GM12878 (cell line): Measurements from ENCODE around the gene CACNA1D. TPM values are rescaled to one million over a fixed set of nuclear protein-coding genes. Genes with fewer than 3 reads are reported as not detected.

ENCODE experiments used
- ATAC-seq: fragments of 200-7000 bp; cut with Tn5 transposase; 3 replicates; pipeline ENCODE4 v1.9.1; 2020; ENCODE audit warnings: mild to moderate bottlenecking, moderate library complexity
- BruUV-seq: library from RNA; stranded (reverse); fragments of 400-500 nt; replicated peaks from 2 replicates; lab custom pipeline; 2021; lab: Mats Ljungman, UMichigan
- CTCF ChIA-PET: fragments of 300-600 bp; sonication (Branson Sonifier 250); formaldehyde crosslinking; extraction: SDS; loops from one replicate; lab custom pipeline; 2021; ENCODE audit warnings: inconsistent platforms; lab: Yijun Ruan, JAX
- POLR2A ChIA-PET: fragments of 350-600 bp; formaldehyde crosslinking; extraction: SDS; loops from one replicate; lab custom pipeline; 2021; ENCODE audit warnings: inconsistent platforms; lab: Charles Lee
- RAD21 ChIA-PET: fragments of 300-600 bp; sonication (Branson Sonifier 250); formaldehyde crosslinking; loops from one replicate; lab custom pipeline; 2023; ENCODE audit warnings: antibody characterized with exemption; ENCODE audit not compliant: unreplicated experiment; lab: Charles Lee
- SMC1A ChIA-PET: fragments of 300-600 bp; sonication (Branson Sonifier 250); formaldehyde crosslinking; loops from one replicate; lab custom pipeline; 2023; ENCODE audit not compliant: unreplicated experiment, uncharacterized antibody; lab: Charles Lee
- DNase-seq: peaks from one replicate; pipeline ENCODE4 v3.0.0-alpha.2; 2011; ENCODE audit warnings: low read depth, low spot score
- FAIRE-seq: peaks from 3 replicates; lab custom pipeline; 2011; peaks lifted over from hg19 to GRCh38; lab: Jason Lieb, UNC
- H2AFZ ChIP-seq: 2 replicates; pipeline ENCODE4 v1.6.0; 2011; ENCODE audit warnings: low read depth, low read length, control low read depth; ENCODE audit not compliant: control insufficient read depth
- H3K27ac ChIP-seq: 2 replicates; pipeline ENCODE4 v1.5.1; 2011; ENCODE audit warnings: control low read depth; ENCODE audit not compliant: control insufficient read depth, insufficient read depth
- H3K27me3 ChIP-seq, 2 experiments: replicated peaks in 1 of 2; 2 replicates each; pipeline versions ENCODE4 v1.6.0 to v1.6.1; 2011; ENCODE audit warnings: low read length in 1 of 2; ENCODE audit not compliant: control insufficient read depth in 2 of 2, insufficient read depth in 2 of 2
- H3K36me3 ChIP-seq, 2 experiments: 2 replicates each; pipeline ENCODE4 v1.5.1; 2011; ENCODE audit warnings: low read length in 1 of 2; ENCODE audit not compliant: control insufficient read depth in 2 of 2, insufficient read depth in 2 of 2
- H3K4me1 ChIP-seq: 2 replicates; pipeline ENCODE4 v1.6.1; 2011; ENCODE audit warnings: mild to moderate bottlenecking, low read length, moderate library complexity, mixed read lengths; ENCODE audit not compliant: control insufficient read depth, insufficient read depth
- H3K4me2 ChIP-seq: 2 replicates; pipeline ENCODE4 v1.6.0; 2011; ENCODE audit warnings: control low read depth; ENCODE audit not compliant: control insufficient read depth, insufficient read depth
- H3K4me3 ChIP-seq: fragments of 200-600 bp; sonication (generic); 2 replicates; pipeline ENCODE4 v1.5.1; 2016
- H3K79me2 ChIP-seq: 2 replicates; pipeline ENCODE4 v1.6.0; 2011; ENCODE audit warnings: low read length; ENCODE audit not compliant: control insufficient read depth, insufficient read depth
- H3K9ac ChIP-seq: 2 replicates; pipeline ENCODE4 v1.8.0; 2011; ENCODE audit warnings: low read length, control low read depth, mixed read lengths; ENCODE audit not compliant: control insufficient read depth, insufficient read depth
- H3K9me3 ChIP-seq: replicated peaks from 3 replicates; pipeline ENCODE4 v1.5.1; 2011; ENCODE audit warnings: mild to moderate bottlenecking, low read length; ENCODE audit not compliant: control insufficient read depth, insufficient read depth
- H4K20me1 ChIP-seq: 2 replicates; pipeline ENCODE4 v1.6.0; 2011; ENCODE audit not compliant: control insufficient read depth, insufficient read depth
- BHLHE40 ChIP-seq, 2 experiments: fragments of 450-650 bp in 1 of 2; IDR thresholded peaks; 2 replicates each; pipeline ENCODE4 v1.6.1; 2011 to 2017; ENCODE audit warnings: low read depth in 2 of 2, borderline replicate concordance in 1 of 2, improper control_type of control experiment in 1 of 2, low read length in 1 of 2, mild to moderate bottlenecking in 1 of 2
- SUPT20H ChIP-seq: IDR thresholded peaks from 2 replicates; pipeline ENCODE4 v1.6.1; 2011; ENCODE audit warnings: low read depth, mild to moderate bottlenecking, low read length, moderate library complexity, borderline replicate concordance; ENCODE audit not compliant: control insufficient read depth
- ZBTB40 ChIP-seq: fragments of 450-650 bp; IDR thresholded peaks from 2 replicates; pipeline ENCODE4 v1.6.1; 2016; ENCODE audit warnings: mild to moderate bottlenecking, moderate library complexity, borderline replicate concordance
- WGBS: methylation state at CpG from one replicate; pipeline ENCODE4 v1.1.6; 2016; ENCODE audit warnings: low lambda C conversion rate; ENCODE audit not compliant: insufficient replicate concordance, insufficient coverage; ENCODE audit errors: missing lambda C conversion rate; 5-methylcytosine and 5-hydroxymethylcytosine counted together
- in situ Hi-C: fragments of 300-500 bp; cut with MboI; formaldehyde crosslinking; loops from 9 replicates; pipeline ENCODE4 v1.14.3; 2018; ENCODE audit warnings: mixed read lengths
- intact Hi-C: fragments of 100-400 bp; cut with micrococcal nuclease; formaldehyde crosslinking; loops from one replicate; pipeline ENCODE4 v1.14.2; 2022; ENCODE audit not compliant: unreplicated experiment
- polyA plus RNA-seq, 11 experiments: library from polyadenylated mRNA; depleted of rRNA in 4 of 11; unstranded in 6 of 11; stranded (reverse) in 5 of 11; fragments of >200 nt; fragmentation: Nextera tagmentation in 4 of 11; fragmentation: Illumina TruSeq in 1 of 11; extraction: Ambion mirVana in 4 of 11; extraction: Trizol in 1 of 11; gene quantifications; 1 replicate in 1 of 11; 2 replicates in 10 of 11; pipeline versions ENCODE4 v1.2.1 to v1.2.3, GENCODE V29; 2011 to 2016; ENCODE audit warnings: inconsistent platforms in 2 of 11, missing spikeins in 2 of 11, low read depth in 1 of 11
- total RNA-seq, 4 experiments: library from RNA; depleted of rRNA in 3 of 4; stranded (reverse); fragments of >200 nt in 3 of 4; fragmentation: Illumina TruSeq in 1 of 4; extraction: Trizol in 1 of 4; gene quantifications; 2 replicates each; pipeline versions ENCODE4 v1.2.1 to v1.2.3, GENCODE V29; 2013 to 2021

CACNA1D gene
- total and polyA plus RNA-seq, 10 of the 15 experiments (the other 5 are each of a cell fraction or from before 2014, with no cell fraction given) = 0.21 to 24.4 (median 1.6) TPM

GRCh38 chr3:53495520-53496391 lies 1.3 kb downstream of the CACNA1D start:
- ChIA-PET CTCF (interaction anchor here (1.2 to 1.7 kb wide), 3 partner anchors 10 to 18 kb away, joined by 3 to 4 read pairs (median 4); no protein-coding TSS in a partner anchor), RAD21 (no interaction called here), SMC1A (interaction anchor here (1.4 kb wide), 1 partner anchor 173 kb away, joined by 3 read pairs; no protein-coding TSS in a partner anchor), POLR2A (no interaction called here)
- peak; percentile 75 for ATAC-seq
- in situ Hi-C loops (no loop called here), intact Hi-C loops (no loop called here)
- H3K4me3 ChIP-seq = no peak overlapping the region
- no peaks in the 10 kb centered on the region for H3K36me3 ChIP-seq
- H3K4me1 ChIP-seq = no peaks in the 10 kb centered on the region
- TF ChIP-seq SUPT20H = no peak
- TF ChIP-seq BHLHE40 (IDR thresholded peaks at IDR 0.05; ENCODE audit: borderline replicate concordance in 1 of 2, low read depth in 2 of 2, low read length in 1 of 2) = peak in 1 of 2 experiments; percentile 47; a peak in 2 of 4 replicates
- WGBS = 7% methylated on average over 57 of the region's 57 CpGs
- peaks cover 7 to 20% of the 10 kb centered on the region in 2 experiments for H3K27me3 ChIP-seq
- no peak for FAIRE-seq
- H4K20me1 ChIP-seq = no peaks in the 10 kb centered on the region
- no peak overlapping the region for H3K4me2 ChIP-seq
- H3K9me3 ChIP-seq = no peaks in the 10 kb centered on the region
- no peak overlapping the region for H3K27ac ChIP-seq
- H2AFZ ChIP-seq = no peak overlapping the region
- no TSS peak for BruUV-seq
- no peak for DNase-seq
- no peak overlapping the region for H3K9ac ChIP-seq
- no peaks in the 10 kb centered on the region for H3K79me2 ChIP-seq

- no peak for ATAC-seq
- H3K79me2 ChIP-seq = no peaks in the 10 kb centered on the region
- FAIRE-seq = no peak
- no peaks in the 10 kb centered on the region for H3K36me3 ChIP-seq
- no peak overlapping the region for H2AFZ ChIP-seq
- ChIA-PET SMC1A (interaction anchor here (1.4 kb wide), 1 partner anchor 173 kb away, joined by 3 read pairs; no protein-coding TSS in a partner anchor), CTCF (interaction anchor here (1.2 to 1.7 kb wide), 3 partner anchors 10 to 18 kb away, joined by 3 to 4 read pairs (median 4); no protein-coding TSS in a partner anchor), POLR2A (no interaction called here), RAD21 (no interaction called here)
- BruUV-seq = no TSS peak
- peaks cover 7 to 20% of the 10 kb centered on the region in 2 experiments for H3K27me3 ChIP-seq
- H3K27ac ChIP-seq = no peak overlapping the region
- no peak for DNase-seq
- in situ Hi-C loops = no loop called here
- H3K9ac ChIP-seq = no peak overlapping the region
- no peak overlapping the region for H3K4me2 ChIP-seq
- TF ChIP-seq ZBTB40 = no peak
- no peak overlapping the region for H3K4me3 ChIP-seq
- H3K4me1 ChIP-seq = no peaks in the 10 kb centered on the region
- H3K9me3 ChIP-seq = no peaks in the 10 kb centered on the region
- no peaks in the 10 kb centered on the region for H4K20me1 ChIP-seq
- intact Hi-C loops = no loop called here
- 47% methylated on average over 2 of the region's 2 CpGs for WGBS
Observed at GRCh38 chr3:53496392-53496670, 1.9 kb downstream of the CACNA1D start.
